H7 (cell line): Measurements from ENCODE around the gene PDZRN3. TPM values are rescaled to one million over a fixed set of nuclear protein-coding genes. Genes with fewer than 3 reads are reported as not detected.

ENCODE experiments used
- DNase-seq: peaks from one replicate; pipeline ENCODE4 v3.0.0; 2012
- H3K27me3 ChIP-seq: 2 replicates; pipeline ENCODE4 v1.6.0; 2011; ENCODE audit warnings: mild to moderate bottlenecking, low read length; ENCODE audit not compliant: control insufficient read depth, insufficient read depth
- H3K36me3 ChIP-seq: replicated peaks from 2 replicates; pipeline ENCODE4 v1.5.1; 2011; ENCODE audit warnings: low read length; ENCODE audit not compliant: control insufficient read depth, insufficient read depth
- H3K4me3 ChIP-seq: 2 replicates; pipeline ENCODE4 v1.5.1; 2011; ENCODE audit warnings: low read depth, mild to moderate bottlenecking, control low read depth, low read length, moderate library complexity; ENCODE audit not compliant: insufficient read depth
- total RNA-seq: library from RNA; depleted of rRNA; stranded (reverse); fragments of >200 nt; shearing (Covaris generic); gene quantifications from 2 replicates; pipeline ENCODE4 v1.2.3, GENCODE V29; 2014

Gene PDZRN3
- total RNA-seq, 1 experiment from 2014 or later = 12.0 TPM

GRCh38 chr3:73499787-73500186 lies 125.0 kb downstream of the PDZRN3 start:
- no peak for DNase-seq
- Histone ChIP-seq H3K36me3 (no peaks in the 10 kb centered on the region), H3K27me3 (no peaks in the 10 kb centered on the region), H3K4me3 (no peak overlapping the region)

DNA sequence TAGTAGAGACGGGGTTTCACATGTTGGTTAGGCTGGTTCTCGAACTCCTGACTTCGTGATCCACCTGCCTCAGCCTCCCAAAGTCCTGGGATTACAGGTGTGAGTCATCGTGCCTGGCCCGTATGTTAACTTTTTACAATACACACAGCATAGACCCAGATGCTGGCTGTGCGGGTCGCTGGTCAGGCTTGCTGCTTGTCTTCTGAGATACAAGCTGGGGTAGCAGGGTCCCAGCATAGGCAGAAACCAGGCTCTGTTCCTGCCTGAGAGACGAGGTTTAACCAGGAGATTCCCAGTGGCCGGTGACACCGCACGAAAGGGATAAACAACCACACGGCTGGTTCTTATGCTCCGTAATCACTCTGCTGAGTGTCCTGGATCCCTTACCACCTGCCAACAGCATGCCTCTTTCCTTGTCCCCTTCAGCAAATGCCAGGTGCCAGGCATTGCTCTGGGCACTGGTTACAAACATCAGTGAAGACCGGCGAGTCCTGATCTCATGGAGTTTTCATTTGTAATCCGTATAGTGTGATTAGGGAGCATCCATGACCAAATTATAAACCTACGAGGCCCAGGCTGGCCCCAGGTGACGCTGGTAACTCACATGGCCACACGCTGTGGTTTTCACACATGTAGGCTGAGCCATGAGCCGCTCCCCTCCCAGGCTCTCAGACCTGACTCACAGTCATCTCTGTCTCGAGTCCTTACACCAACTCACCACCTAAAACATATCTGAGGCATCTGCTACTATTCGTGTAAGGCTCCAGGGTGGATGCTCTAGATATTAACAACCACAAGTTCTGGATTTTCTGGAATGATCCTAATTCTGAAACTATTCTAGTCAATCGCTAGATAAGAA lies 125.7 kb downstream of the PDZRN3 start:
- Histone ChIP-seq H3K4me3 (no peak overlapping the region), H3K27me3 (no peaks in the 10 kb centered on the region), H3K36me3 (no peaks in the 10 kb centered on the region)
- no peak for DNase-seq

- H3K4me3 ChIP-seq = no peak overlapping the region
- no peak for DNase-seq
- no peaks in the 10 kb centered on the region for H3K27me3 ChIP-seq
- no peaks in the 10 kb centered on the region for H3K36me3 ChIP-seq
Measured at GRCh38 chr3:73497646-73498406, 126.9 kb downstream of the PDZRN3 start.

- no peaks in the 10 kb centered on the region for H3K36me3 ChIP-seq
- H3K4me3 ChIP-seq = no peak overlapping the region
- no peak for DNase-seq
- H3K27me3 ChIP-seq = no peaks in the 10 kb centered on the region
Measured at GRCh38 chr3:73493543-73494308, 131.0 kb downstream of the PDZRN3 start.

- DNase-seq = no peak
- Histone ChIP-seq H3K4me3 (no peak overlapping the region), H3K27me3 (no peaks in the 10 kb centered on the region), H3K36me3 (no peaks in the 10 kb centered on the region)
Measured at GRCh38 chr3:73492186-73492585, 132.6 kb downstream of the PDZRN3 start.

DNA sequence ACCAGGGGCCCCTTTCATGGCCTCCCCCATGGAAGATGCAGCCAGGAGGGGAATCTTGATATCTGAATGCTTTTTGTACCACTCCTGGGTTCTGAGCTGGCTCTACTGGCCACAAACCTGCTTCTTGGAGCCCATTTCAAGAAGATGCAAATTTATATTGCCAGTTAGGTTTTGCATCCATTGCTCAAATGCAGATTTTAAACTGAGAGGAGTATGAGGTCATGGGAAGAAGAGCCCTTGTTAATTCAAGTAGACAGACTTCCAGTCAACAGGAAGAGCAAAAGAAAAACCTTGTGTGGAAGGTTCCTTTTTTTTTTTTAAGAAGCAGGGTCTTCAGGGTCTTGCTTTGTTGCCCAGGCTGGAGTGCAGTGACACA lies 133.5 kb downstream of the PDZRN3 start:
- H3K4me3 ChIP-seq = no peak overlapping the region
- no peaks in the 10 kb centered on the region for H3K27me3 ChIP-seq
- no peak for DNase-seq
- H3K36me3 ChIP-seq = no peaks in the 10 kb centered on the region

DNA sequence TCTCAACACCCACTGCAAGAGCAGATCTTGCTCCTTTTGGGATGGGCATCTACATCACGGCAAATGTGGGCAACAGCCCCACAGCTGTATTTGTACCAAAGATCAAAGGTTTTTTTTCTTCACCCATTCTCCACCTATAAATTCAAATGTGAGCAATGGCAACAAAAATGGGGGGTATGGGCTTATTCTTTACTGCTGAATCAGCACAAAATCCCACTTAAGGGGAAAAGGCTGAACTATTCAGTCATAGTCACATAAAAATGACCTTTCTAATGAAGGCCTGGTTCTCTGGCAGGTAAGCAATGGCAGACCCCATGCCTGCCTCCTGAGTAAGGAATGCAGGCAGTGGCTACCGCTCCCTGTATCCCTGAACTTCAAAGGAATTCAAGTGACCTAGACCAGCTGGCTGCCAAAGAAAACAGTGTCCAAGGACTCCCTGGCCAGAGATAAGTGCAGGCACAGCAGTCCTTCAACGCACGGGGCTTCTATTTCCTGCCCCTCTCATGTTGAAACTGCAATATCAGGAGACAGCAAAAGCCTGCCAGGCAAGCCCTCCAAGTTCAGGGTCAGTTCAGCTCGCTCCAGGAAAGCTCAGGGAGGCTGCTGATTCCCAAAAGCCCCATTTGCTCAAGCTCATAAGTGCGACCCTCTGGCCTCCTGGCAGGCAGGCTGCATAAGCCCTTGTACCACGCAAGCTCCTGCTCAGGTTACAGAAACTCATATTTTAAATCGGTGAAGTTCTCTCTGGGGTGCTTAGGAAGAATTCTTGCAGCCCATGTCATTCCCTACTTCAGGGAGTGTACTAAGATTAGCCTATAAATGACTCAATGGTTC lies 134.1 kb downstream of the PDZRN3 start:
- Histone ChIP-seq H3K4me3 (no peak overlapping the region), H3K36me3 (no peaks in the 10 kb centered on the region), H3K27me3 (no peaks in the 10 kb centered on the region)
- DNase-seq = peak; percentile 19

- no peak for DNase-seq
- Histone ChIP-seq H3K4me3 (no peak overlapping the region), H3K36me3 (no peaks in the 10 kb centered on the region), H3K27me3 (no peaks in the 10 kb centered on the region)
Measured at GRCh38 chr3:73485877-73486330, 138.8 kb downstream of the PDZRN3 start.

DNA sequence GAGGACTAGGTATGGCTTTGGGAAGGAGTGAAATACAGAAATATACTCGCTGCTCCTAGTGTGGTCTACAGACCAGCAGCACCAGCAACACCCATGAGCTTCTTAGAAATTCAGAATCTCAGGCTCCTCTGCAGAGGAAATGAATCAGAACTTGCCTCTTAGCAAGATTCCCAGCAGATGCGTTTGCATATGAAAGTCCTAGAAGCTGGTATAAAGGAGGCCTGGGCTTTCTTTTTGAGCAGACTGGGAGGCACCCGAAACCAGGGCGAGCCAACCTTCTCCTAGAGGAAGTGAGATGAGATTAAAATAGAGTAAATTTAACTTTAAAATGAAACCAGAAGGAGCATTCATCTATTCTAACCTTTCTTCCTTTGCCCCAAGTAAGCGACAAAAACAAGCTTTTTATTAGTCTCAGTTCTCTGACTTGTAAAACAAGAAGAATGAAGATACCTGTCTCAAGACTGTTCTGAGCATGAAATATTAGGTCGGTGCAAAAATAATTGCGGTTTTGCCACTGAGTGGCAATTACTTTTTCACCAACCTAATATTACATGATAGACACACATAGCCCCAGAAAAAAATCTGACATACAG lies 140.0 kb downstream of the PDZRN3 start:
- Histone ChIP-seq H3K4me3 (no peak overlapping the region), H3K36me3 (no peaks in the 10 kb centered on the region), H3K27me3 (no peaks in the 10 kb centered on the region)
- DNase-seq = peak; percentile 43

DNA sequence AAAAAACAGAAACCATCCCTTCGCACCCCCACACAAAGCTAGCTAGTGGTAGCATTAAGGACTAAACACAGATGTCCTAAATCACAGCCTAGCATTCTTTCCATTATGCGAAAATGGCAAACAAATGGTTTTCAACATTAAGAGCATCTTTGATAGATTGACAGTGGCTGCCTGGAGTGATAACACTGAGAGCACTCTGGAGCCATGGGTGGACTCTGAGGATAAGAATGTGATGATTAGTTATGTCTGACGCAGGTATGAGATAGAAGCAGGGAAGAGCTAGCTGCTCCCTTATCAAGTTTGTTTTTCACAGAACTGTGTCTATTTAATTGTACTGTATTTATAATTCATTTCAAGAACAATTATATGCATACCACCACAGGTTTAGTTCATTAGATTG lies 142.9 kb downstream of the PDZRN3 start:
- no peak overlapping the region for H3K4me3 ChIP-seq
- no peaks in the 10 kb centered on the region for H3K27me3 ChIP-seq
- H3K36me3 ChIP-seq = no peaks in the 10 kb centered on the region
- DNase-seq = no peak

- H3K4me3 ChIP-seq = no peak overlapping the region
Measured at GRCh38 chr3:73480187-73480672, 144.5 kb downstream of the PDZRN3 start.

GRCh38 chr3:73479325-73479724 lies 145.4 kb downstream of the PDZRN3 start:
- no peak overlapping the region for H3K4me3 ChIP-seq

More at GRCh38 chr3:73480187-73480672, 144.5 kb downstream of the PDZRN3 start:
- no peaks in the 10 kb centered on the region for H3K36me3 ChIP-seq
- no peaks in the 10 kb centered on the region for H3K27me3 ChIP-seq
- DNase-seq = no peak

GRCh38 chr3:73478858-73479257 lies 145.9 kb downstream of the PDZRN3 start:
- no peak for DNase-seq
- Histone ChIP-seq H3K4me3 (no peak overlapping the region), H3K27me3 (no peaks in the 10 kb centered on the region), H3K36me3 (no peaks in the 10 kb centered on the region)

More at GRCh38 chr3:73479325-73479724, 145.4 kb downstream of the PDZRN3 start:
- Histone ChIP-seq H3K27me3 (no peaks in the 10 kb centered on the region), H3K36me3 (no peaks in the 10 kb centered on the region)
- no peak for DNase-seq
